Epithelial cell of esophagus (primary cell): ENCODE data around the gene RAD51B.

ENCODE experiments used
- DNase-seq: peaks from one replicate; pipeline ENCODE4 v3.0.0; 2010; ENCODE audit warnings: low read depth
- H3K4me3 ChIP-seq: 2 replicates; pipeline ENCODE4 v1.5.1; 2011; ENCODE audit warnings: mild to moderate bottlenecking, low read length, control low read depth
- CTCF ChIP-seq: IDR thresholded peaks from 2 replicates; pipeline ENCODE4 v1.5.1; 2011; ENCODE audit warnings: low read depth, mild to moderate bottlenecking, low read length, control low read depth, inconsistent platforms; ENCODE audit not compliant: insufficient read depth; ENCODE audit errors: missing control alignments

The RAD51B gene

GRCh38 chr14:68547305-68548193 is 728.0 kb downstream of the RAD51B start:
- peak overlapping the region; percentile 38 for H3K4me3 ChIP-seq
- peak; percentile 99 for DNase-seq
- no peak for TF ChIP-seq CTCF

GRCh38 chr14:68548194-68549076 is 728.9 kb downstream of the RAD51B start:
- H3K4me3 ChIP-seq, result peak overlapping the region; percentile 19
- DNase-seq, result peak; percentile 98
- no peak for TF ChIP-seq CTCF

- no peak overlapping the region for H3K4me3 ChIP-seq
- DNase-seq, result peak; percentile 55
- no peak for TF ChIP-seq CTCF
Observed at GRCh38 chr14:68550338-68550715, 730.7 kb downstream of the RAD51B start.

GRCh38 chr14:68551045-68551683 is 731.6 kb downstream of the RAD51B start:
- no peak for DNase-seq
- no peak for TF ChIP-seq CTCF
- no peak overlapping the region for H3K4me3 ChIP-seq

- DNase-seq, result no peak
- H3K4me3 ChIP-seq, result no peak overlapping the region
Observed at GRCh38 chr14:68552075-68552474, 732.5 kb downstream of the RAD51B start.

More at GRCh38 chr14:68552075-68552474, 732.5 kb downstream of the RAD51B start:
- TF ChIP-seq CTCF, result no peak
